NCI-H2081 (cell line): ENCODE results near the gene WHRN.
A peak's percentile ranks its signal among the peaks of the same experiment; 100 is the strongest.

Experiments
- DNase-seq, 2 experiments: peaks; one replicate each; lab custom pipeline; 2025; lab: John Stamatoyannopoulos, UW

Gene WHRN

GRCh38 chr9:114448706-114449105 is 56.6 kb downstream of the WHRN start:
- no peak for DNase-seq

GRCh38 chr9:114446672-114447450 is 58.4 kb downstream of the WHRN start:
- no peak for DNase-seq

GRCh38 chr9:114446036-114446435 is 59.2 kb downstream of the WHRN start:
- no peak for DNase-seq

- DNase-seq, result no peak
Observed at GRCh38 chr9:114445616-114446015, 59.7 kb downstream of the WHRN start.

GRCh38 chr9:114442022-114442421 is 63.3 kb downstream of the WHRN start:
- no peak for DNase-seq

GRCh38 chr9:114437401-114437893 is 67.8 kb downstream of the WHRN start:
- DNase-seq, result no peak

- DNase-seq, result peak; percentile 60 to 69
Observed at GRCh38 chr9:114434878-114435311, 70.4 kb downstream of the WHRN start.

GRCh38 chr9:114433720-114434255 is 71.5 kb downstream of the WHRN start:
- no peak for DNase-seq

GRCh38 chr9:114433086-114433485 is 72.2 kb downstream of the WHRN start:
- no peak for DNase-seq

- DNase-seq, result no peak
Observed at GRCh38 chr9:114432323-114433067, 72.8 kb downstream of the WHRN start.

- no peak for DNase-seq
Observed at GRCh38 chr9:114431770-114432169, 73.5 kb downstream of the WHRN start.

- no peak for DNase-seq
Observed at GRCh38 chr9:114431003-114431402, 74.3 kb downstream of the WHRN start.

- DNase-seq, result no peak
Observed at GRCh38 chr9:114430457-114430856, 74.8 kb downstream of the WHRN start.

GRCh38 chr9:114429488-114429887 is 75.8 kb downstream of the WHRN start:
- no peak for DNase-seq

- DNase-seq, result no peak
Observed at GRCh38 chr9:114428466-114428865, 76.8 kb downstream of the WHRN start.

- DNase-seq, result no peak
Observed at GRCh38 chr9:114427644-114428043, 77.6 kb downstream of the WHRN start.

- DNase-seq, result no peak
Observed at GRCh38 chr9:114426046-114426948, 79.0 kb downstream of the WHRN start.

- DNase-seq, result no peak
Observed at GRCh38 chr9:114425126-114425525, 80.1 kb downstream of the WHRN start.

GRCh38 chr9:114424126-114424525 is 81.1 kb downstream of the WHRN start:
- DNase-seq, result no peak

- no peak for DNase-seq
Observed at GRCh38 chr9:114423181-114423580, 82.1 kb downstream of the WHRN start.

GRCh38 chr9:114421147-114421546 is 84.1 kb downstream of the WHRN start:
- DNase-seq, result no peak

GRCh38 chr9:114419796-114420195 is 85.5 kb downstream of the WHRN start:
- no peak for DNase-seq
